ENCODE data around the gene MBD3L2.
A peak's percentile ranks its signal among the peaks of the same experiment; 100 is the strongest.
"Not testable (repeated sequence)": the region's sequence is repeated elsewhere in the genome, so short reads cannot be mapped to it uniquely, and the experiment has no call there.

MBD3L2 gene

DNA sequence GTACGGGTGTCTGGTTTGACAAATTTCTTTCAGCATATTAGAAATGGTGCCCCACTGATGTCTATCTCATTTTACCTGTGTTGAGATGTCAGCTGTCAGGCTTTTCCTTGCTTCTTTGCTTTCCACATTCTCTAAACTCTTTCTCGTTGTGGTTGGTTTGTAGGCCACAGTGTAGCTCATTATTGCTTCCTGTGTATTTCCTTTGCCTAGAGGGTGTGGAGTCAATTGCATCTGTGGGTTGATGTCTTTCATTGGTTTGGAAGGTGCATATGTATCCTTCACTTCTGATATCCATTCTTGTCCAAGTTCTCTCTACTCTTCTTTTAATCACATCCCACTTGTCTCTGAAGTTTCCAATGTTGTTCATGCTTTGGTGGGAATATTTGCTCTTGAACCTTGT lies 7.6 kb upstream of the MBD3L2 start:
- not testable (repeated sequence) for DNase-seq; H3K27ac Mint-ChIP-seq; H3K4me1 Mint-ChIP-seq; H3K4me3 Mint-ChIP-seq; H3K9me3 Mint-ChIP-seq; ATAC-seq (replicated peaks); H3K36me3 Mint-ChIP-seq; H3K27me3 Mint-ChIP-seq

DNA sequence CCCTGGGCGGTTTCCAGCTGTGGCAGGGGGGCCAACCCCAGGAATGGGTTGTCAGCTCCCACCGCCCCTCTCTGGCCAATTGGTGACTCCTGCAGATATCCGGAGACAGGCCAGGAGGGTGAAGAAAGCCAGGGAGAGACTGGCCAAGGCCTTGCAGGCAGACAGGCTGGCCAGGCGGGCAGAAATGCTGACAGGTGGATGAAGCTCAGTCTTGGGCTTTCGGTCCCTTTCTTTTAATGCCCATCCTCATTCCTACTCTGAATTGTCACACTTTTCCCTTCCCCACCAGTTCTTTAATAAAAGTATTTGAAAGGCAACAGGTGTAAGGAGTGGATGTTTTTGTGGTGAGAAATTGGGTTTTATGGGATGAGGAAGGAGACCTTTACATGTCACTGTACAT lies 2.3 kb downstream of the MBD3L2 start:
- not testable (repeated sequence) for DNase-seq; H3K4me1 Mint-ChIP-seq; H3K9me3 Mint-ChIP-seq; H3K27me3 Mint-ChIP-seq; ATAC-seq (replicated peaks); H3K4me3 Mint-ChIP-seq; H3K27ac Mint-ChIP-seq; H3K36me3 Mint-ChIP-seq

DNA sequence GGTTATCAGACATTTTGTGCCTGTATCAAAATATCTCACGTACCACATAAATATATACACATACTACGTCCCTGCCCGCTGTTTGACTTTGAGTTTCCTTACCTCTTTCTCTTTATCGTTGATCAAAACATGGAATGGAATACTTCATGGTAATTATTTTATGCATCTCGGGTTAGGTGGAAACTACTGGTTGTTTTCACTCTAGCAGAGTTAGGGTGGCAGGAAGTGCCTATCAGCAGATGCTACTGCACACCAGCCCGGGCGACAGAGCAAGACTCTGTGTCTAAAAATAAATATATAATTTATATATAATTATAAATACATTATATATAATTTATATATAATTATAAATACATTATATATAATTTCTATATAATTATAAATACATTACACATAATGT lies 3.8 kb downstream of the MBD3L2 start:
- H3K4me3 Mint-ChIP-seq; DNase-seq; H3K27ac Mint-ChIP-seq; ATAC-seq (replicated peaks); H3K9me3 Mint-ChIP-seq; H3K36me3 Mint-ChIP-seq; H3K27me3 Mint-ChIP-seq; H3K4me1 Mint-ChIP-seq: not testable (repeated sequence)

DNA sequence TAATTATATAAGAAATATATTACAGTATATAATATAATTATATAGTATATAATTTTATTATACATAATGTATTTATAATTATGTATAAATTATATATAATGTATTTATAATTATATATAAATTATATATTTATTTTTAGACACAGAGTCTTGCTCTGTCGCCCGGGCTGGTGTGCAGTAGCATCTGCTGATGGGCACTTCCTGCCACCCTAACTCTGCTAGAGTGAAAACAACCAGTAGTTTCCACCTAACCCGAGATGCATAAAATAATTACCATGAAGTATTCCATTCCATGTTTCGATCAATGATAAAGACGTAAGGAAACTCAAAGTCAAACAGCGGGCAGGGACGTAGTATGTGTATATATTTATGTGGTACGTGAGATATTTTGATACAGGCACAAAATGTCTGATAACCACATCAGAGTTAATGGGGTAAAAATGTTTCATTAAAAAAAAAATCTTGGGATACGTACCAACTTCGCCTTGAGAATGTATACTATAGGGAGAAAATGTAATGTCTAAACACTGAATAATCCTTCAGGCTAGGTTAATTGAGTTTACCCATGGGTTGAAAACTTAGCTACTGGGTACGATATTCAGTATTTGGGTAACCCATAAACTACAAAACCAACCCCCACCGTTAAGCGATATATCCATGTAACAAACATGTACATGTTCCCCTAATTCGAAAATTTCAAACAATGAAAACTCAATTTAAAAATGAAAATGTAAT lies 5.7 kb downstream of the MBD3L2 start:
- H3K36me3 Mint-ChIP-seq; H3K4me1 Mint-ChIP-seq; DNase-seq; ATAC-seq (replicated peaks); H3K27me3 Mint-ChIP-seq; H3K27ac Mint-ChIP-seq; H3K4me3 Mint-ChIP-seq; H3K9me3 Mint-ChIP-seq: not testable (repeated sequence)

DNA sequence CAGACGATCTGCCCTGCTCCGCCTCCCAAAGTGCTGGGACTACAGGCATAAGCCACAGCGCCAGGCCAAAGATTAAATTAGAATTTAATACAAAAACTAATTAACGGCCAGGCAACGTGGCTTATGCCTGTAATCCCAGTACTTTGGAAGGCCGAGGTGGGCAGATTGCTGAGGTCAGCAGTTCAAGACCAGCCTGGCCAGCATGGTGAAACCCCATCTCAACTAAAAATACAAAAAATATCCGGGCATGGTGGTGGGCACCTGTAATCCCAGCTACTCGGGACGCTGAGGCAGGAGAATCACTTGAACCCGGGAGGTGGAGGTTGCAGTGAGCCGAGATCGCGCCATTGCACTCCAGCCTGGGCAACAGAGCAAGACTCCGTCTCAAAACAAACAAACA lies 6.6 kb downstream of the MBD3L2 start:
- DNase-seq; ATAC-seq (replicated peaks); H3K4me1 Mint-ChIP-seq; H3K36me3 Mint-ChIP-seq; H3K9me3 Mint-ChIP-seq; H3K27me3 Mint-ChIP-seq; H3K4me3 Mint-ChIP-seq; H3K27ac Mint-ChIP-seq: not testable (repeated sequence)

DNA sequence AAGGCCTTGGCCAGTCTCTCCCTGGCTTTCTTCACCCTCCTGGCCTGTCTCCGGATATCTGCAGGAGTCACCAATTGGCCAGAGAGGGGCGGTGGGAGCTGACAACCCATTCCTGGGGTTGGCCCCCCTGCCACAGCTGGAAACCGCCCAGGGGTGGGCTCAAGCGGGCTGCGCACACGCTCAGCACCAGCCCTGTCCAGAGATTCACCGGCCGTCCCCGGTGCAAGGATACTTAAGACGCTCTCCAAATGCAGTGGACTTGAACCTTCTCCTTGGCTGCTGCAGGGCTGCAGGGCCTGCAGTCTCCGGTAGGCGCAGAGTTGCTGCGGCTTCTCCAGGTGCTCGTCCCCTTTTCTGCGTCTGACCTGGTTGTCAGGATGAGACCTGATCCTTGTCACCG lies 7.2 kb downstream of the MBD3L2 start:
- not testable (repeated sequence) for H3K27me3 Mint-ChIP-seq; H3K9me3 Mint-ChIP-seq; DNase-seq; ATAC-seq (replicated peaks); H3K4me3 Mint-ChIP-seq; H3K27ac Mint-ChIP-seq; H3K36me3 Mint-ChIP-seq; H3K4me1 Mint-ChIP-seq

DNA sequence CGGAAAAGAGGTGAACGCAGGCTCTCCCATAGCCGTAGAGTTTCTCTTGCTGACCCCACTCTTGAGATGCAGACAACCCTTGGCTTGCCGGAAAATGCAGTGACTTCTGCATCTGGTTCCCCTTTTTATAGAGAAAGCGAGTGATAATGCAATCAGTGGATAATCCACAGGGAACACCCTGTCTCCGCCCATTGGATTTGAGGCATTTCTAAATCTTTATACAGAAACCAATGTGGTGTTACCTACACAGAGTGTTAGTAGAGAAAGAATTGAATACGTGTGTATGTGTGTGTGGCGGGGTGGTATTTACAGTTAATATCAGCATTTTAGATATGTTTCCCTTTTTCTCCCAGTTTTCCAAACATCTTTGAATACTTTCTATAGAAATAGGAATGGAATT lies 9.5 kb downstream of the MBD3L2 start, which contains the start of gene MBD3L3:
Gene MBD3L3, minus strand, starts transcription at position 101 of the 400 bp plus-strand sequence. Its CDS starts 71 bp downstream, at position 30.
- not testable (repeated sequence) for H3K9me3 Mint-ChIP-seq

DNA sequence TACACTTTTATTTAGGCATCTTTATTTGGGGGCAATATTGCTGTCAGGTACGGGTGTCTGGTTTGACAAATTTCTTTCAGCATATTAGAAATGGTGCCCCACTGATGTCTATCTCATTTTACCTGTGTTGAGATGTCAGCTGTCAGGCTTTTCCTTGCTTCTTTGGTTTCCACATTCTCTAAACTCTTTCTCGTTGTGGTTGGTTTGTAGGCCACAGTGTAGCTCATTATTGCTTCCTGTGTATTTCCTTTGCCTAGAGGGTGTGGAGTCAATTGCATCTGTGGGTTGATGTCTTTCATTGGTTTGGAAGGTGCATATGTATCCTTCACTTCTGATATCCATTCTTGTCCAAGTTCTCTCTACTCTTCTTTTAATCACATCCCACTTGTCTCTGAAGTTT lies 10.9 kb downstream of the MBD3L2 start:
- H3K36me3 Mint-ChIP-seq; H3K27me3 Mint-ChIP-seq; H3K4me1 Mint-ChIP-seq; H3K27ac Mint-ChIP-seq; DNase-seq; H3K9me3 Mint-ChIP-seq; H3K4me3 Mint-ChIP-seq; ATAC-seq (replicated peaks): not testable (repeated sequence)

More for the DNA sequence above, 9.5 kb downstream of the MBD3L2 start, which contains the start of gene MBD3L3:
- H3K27me3 Mint-ChIP-seq; H3K4me3 Mint-ChIP-seq; ATAC-seq (replicated peaks); H3K36me3 Mint-ChIP-seq; H3K27ac Mint-ChIP-seq; DNase-seq; H3K4me1 Mint-ChIP-seq: not testable (repeated sequence)

DNA sequence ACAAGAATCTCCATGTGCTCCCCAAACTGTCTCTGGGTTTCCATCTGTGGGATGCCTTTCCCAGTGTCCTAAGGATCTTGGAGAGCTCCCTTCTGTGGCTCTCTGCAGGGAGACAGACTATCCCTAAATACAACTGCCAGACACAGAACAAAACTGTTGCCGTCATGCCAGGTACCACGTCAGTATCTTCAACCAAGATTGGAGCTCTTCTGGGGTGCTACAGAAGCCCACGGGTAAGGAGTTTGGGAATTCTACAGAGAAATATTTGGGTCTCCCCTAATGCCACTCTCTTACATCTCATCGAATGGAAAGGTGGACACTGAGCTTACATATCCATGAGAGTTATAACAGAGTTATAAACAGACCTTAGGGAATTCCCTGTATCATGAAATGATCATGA lies 14.2 kb downstream of the MBD3L2 start:
- Mint-ChIP-seq H3K4me3 (no peak overlapping the region), H3K27me3 (no peaks in the 10 kb centered on the region), H3K36me3 (peaks cover 0 to 1% of the 10 kb centered on the region in 2 donors), H3K4me1 (no peaks in the 10 kb centered on the region), H3K9me3 (no peaks in the 10 kb centered on the region), H3K27ac (no peak overlapping the region)
- ATAC-seq (replicated peaks), result no peak
- no peak for DNase-seq

DNA sequence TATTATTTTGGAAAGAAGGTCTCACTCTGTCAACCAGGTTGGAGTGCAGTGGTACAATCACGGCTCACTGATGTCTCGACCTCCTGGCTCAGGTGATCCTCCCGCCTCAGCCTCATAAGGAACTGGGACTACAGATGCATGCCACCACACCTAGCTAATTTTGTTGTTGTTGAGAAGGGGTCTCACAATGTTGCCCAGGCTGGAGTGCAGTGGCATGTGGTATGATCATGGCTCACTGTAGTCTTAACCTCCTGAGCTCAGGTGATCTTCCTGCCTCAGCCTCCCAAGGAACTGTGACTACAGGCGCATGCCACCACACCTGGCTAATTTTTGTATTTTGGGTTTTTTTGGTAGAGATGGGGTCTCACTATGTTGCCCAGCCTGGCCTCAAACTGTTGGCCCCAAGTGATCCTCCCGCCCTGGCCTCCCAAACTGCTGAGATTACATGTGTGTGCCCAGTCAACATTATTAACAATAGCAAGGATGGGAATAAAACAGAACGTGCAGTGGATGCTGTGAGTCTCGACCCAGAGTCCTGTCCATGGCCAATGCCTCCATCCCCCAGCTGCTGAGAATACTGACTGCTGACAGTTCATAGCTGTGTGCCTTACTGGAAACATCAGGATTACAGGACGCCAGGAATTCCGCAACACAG lies 14.8 kb downstream of the MBD3L2 start:
- ATAC-seq (replicated peaks) (no peak), DNase-seq (no peak)
- Mint-ChIP-seq H3K4me3 (no peak overlapping the region), H3K4me1 (peaks cover 2 to 3% of the 10 kb centered on the region in 2 donors), H3K27ac (no peak overlapping the region), H3K27me3 (no peaks in the 10 kb centered on the region), H3K36me3 (peaks cover 0 to 1% of the 10 kb centered on the region in 2 donors), H3K9me3 (peaks cover 0 to under 1% of the 10 kb centered on the region in 2 donors)

DNA sequence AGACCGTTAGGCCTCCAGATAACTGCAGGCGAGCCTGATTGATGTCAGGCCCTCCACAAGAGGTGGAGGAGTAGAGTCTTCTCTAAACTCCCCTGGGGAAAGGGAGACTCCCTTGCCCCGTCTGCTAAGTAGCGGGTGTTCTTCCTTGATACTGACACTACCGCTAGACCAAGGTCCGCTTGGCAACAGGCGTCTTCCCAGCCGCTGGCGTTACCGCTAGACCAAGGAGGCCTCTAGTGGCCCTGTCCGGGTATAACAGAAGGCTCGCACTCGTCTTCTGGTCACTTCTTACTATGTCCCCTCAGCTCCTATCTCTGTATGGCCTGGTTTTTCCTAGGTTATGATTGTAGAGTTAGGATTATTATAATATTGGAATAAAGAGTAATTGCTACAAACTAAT lies 18.0 kb downstream of the MBD3L2 start:
- not testable (repeated sequence) for ATAC-seq (replicated peaks); DNase-seq; H3K4me3 Mint-ChIP-seq; H3K27ac Mint-ChIP-seq; H3K27me3 Mint-ChIP-seq; H3K9me3 Mint-ChIP-seq
- Mint-ChIP-seq H3K4me1 (peaks cover 4 to 13% of the 10 kb centered on the region in 2 donors), H3K36me3 (peaks cover 3 to 10% of the 10 kb centered on the region in 2 donors)

DNA sequence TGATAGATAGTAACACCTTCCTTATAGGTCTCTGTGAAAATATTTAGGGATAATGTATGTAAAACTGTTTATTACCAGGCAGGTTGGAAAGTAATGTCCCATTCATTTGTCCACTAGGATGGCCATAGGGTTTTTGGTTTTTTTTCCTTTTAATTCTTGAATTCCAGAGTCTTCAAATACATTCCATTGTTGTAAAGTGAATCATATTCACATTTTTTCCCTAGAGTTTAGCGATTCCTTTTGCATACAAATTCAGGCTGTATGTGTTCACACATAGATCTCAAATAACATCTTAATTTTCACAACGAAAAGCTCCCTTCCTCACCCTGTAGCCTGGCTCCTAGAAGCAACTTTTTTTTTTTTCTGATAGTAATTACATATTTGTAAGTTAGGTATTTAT lies 18.6 kb downstream of the MBD3L2 start:
- no peaks in the 10 kb centered on the region for H3K27me3 Mint-ChIP-seq
- no peak overlapping the region for H3K4me3 Mint-ChIP-seq
- H3K9me3 Mint-ChIP-seq, result peaks cover 0 to 2% of the 10 kb centered on the region in 2 donors
- DNase-seq, result no peak
- peaks cover 8 to 19% of the 10 kb centered on the region in 2 donors for H3K4me1 Mint-ChIP-seq
- peaks cover 8 to 16% of the 10 kb centered on the region in 2 donors for H3K36me3 Mint-ChIP-seq
- ATAC-seq (replicated peaks), result no peak
- H3K27ac Mint-ChIP-seq, result no peak overlapping the region

DNA sequence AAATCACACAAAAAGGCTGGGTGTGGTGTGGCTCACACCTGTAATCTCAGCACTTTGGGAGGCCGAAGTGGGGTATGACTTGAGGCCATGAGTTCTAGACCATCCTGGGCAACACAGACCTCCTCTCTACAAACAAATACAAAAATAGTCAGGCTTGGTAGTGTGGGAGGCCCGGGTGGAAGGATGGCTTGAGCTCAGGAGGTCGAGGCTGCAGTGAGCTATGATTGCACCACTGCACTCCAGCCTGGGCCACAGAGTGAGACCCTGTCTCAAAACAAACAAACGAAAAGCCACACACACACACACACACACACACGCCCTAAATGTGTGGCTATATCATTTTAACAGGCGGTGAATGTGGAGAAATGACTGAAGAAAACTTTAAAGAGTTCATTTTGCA lies 19.5 kb downstream of the MBD3L2 start:
- Mint-ChIP-seq H3K27me3 (no peaks in the 10 kb centered on the region), H3K36me3 (peaks cover 9 to 20% of the 10 kb centered on the region in 2 donors), H3K4me3 (peak overlapping the region; percentile 92 to 97), H3K27ac (no peak overlapping the region), H3K4me1 (peaks cover 8 to 19% of the 10 kb centered on the region in 2 donors), H3K9me3 (peaks cover 0 to 2% of the 10 kb centered on the region in 2 donors)
- ATAC-seq (replicated peaks) (no peak), DNase-seq (no peak)

DNA sequence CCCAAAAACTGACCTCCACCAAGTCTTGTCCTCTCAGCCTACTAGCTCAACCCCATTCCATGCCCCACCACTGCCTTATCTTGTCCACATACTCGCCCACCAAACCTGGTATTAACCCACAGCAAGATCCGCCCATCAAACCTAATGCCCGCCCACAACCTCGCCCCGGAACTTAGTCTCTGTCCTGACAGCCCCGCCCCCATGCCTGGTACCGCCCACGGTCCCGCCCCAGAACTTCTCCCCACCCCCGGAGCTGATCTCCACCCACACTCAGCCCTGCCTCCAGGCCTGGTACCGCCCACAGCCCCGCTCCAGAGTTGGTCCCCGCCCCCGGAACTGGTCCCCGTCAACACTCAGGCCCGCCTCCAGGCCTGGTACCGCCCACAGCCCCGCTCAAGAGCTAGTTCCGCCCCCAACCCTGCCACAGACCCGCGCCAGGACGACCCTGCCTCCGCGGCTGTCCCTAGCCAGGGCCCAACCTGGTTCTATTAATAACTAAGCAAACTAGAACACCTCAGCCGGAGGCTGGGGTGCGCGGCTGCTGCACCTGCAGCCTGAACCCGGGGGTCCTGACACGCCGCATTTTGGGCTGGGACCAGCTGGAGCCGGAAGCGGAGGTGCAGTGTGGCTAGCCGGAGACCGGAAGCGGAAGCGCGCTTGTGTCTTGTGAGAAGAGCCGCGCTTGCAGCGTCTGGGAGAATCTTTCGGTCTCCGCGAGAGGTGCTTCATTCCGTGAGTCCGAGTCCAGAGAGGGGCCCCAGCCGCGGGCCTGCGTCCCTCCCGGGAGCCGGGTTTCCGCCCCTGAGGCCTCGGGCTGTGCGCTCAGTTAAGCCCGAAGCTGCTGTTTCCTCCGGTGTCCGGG lies 20.2 kb downstream of the MBD3L2 start, which contains the start of gene ZNF557:
Gene ZNF557, plus strand, starts transcription at position 662 of the 862 bp plus-strand sequence. CDS start 5,372 bp downstream, outside the sequence.
- ATAC-seq (replicated peaks) (peak; percentile 93 to 96), DNase-seq (peak; percentile 97)
- Mint-ChIP-seq H3K4me3 (peak within 1 kb of the TSS; percentile 92 to 97), H3K27ac (peak within 1 kb of the TSS; percentile 95), H3K27me3 (no peaks in the 10 kb centered on the region), H3K9me3 (peaks cover 0 to 2% of the 10 kb centered on the region in 2 donors), H3K36me3 (peaks cover 12 to 26% of the 10 kb centered on the region in 2 donors), H3K4me1 (peaks cover 8 to 19% of the 10 kb centered on the region in 2 donors)

All from stimulated activated naive B cell treated with anti-CD40 and anti-IgM and Interleukin-4, amounts not matched to agents 10 μg/mL and 1 μg/mL and 100 μg/mL, for 72 hours (primary cell).